ENCODE data around the gene NLN.

NLN gene

DNA sequence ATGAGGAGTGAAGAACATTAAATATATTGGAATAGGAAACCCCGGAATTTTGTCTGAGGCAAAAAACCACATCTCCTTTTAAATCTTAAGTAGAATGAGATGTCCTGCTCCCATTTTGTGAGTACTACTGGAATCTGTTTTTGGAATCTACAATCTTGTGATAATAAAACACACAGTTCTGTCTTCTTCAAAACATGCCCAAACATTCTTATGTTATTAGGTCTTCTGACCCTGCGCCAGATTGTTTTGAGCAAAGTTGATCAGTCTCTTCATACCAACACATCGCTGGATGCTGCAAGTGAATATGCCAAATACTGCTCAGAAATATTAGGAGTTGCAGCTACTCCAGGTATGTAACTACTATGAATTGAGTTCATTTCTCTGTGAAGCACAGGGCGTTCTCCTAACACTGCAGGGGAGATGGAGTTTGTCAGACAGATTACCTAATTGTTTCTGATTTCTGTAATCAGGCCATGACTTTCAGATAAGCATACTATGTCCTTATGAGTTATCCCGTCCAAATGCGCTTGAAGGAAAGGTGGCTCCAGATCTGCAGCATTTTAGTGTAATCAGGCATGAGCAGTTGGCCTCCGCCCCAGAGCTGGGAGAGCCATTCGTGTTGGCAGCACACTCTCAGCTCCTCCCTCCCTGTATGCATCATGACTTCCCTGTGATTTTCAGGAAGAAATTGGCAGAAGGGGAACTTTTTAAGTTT is 88.0 kb downstream of the NLN start:
- DNase-seq (ENCODE audit: low spot score): no peak

DNA sequence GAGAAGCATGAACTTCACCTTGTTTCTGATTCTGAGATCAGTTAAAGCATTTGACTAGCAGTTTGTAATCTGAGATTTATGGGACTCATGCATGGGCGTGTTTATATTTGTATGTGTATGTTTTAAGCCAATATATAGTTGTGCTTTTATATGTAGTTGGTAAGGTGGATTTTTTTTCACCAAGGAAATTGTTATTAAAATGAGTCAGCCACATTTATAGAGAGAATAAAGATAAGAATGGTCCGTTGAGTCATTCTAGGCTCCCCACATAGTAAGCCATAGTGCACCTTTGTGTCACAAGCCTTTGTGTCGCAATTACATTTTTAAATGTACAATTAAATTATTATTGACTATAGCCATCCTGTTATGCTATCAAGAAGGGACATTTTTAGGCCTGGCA is 89.0 kb downstream of the NLN start:
- DNase-seq (ENCODE audit: low spot score): no peak

DNA sequence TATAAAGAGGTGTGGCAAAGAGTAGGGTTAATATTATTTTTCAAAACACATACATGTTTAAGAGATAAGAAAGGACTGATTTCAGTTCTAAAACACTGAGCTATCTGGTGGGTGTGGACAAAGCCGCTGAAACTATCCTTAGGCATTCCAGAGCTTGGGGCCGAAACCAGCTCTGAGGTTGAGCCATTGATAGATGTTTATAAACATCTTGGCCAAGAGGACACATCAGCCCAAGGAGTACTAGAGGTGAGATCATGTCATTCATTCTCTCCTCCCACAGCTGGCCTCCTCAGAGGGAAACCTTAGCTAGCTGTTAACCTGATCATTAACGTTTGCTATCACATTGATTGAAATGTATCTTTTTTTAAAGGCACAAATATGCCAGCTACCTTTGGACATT is 89.9 kb downstream of the NLN start:
- DNase-seq (ENCODE audit: low spot score): no peak

DNA sequence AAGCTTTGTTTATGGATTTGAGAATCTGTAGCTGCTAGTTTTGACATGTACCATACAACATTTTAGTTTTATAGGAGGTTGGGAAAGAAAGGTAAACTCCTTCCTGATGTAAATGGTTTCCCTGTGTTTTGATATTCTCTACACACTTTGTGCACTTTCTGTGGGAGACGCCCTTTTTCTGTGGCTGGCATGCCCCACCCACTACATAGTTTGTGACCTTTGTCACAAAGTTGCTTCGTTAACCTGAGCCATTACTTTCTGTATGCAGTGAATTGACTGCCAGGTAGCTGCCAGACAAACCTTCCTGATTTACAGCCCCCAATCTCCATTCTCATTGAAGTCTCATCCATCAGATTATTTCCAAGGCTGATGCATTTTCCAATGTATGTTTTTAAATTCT is 90.6 kb downstream of the NLN start:
- DNase-seq (ENCODE audit: low spot score): no peak

DNA sequence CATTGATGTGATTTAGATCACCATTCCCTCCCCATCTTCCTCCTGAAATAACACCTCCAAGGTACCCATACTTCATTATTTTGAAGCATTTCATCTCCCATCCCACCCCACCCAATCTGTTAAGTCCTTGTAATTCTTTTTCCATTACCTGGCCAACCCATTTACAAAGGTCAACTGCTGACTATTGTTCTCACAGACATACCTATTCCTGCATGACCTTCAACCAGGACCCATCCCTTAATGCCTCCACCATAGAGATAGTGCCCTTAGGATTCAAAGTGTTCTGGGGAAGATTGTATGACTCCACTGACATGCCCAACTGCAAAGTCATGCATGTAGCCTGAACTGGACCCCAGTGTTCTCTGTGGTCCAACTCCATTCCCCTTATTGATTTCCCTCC is 91.2 kb downstream of the NLN start:
- DNase-seq (ENCODE audit: low spot score): no peak

DNA sequence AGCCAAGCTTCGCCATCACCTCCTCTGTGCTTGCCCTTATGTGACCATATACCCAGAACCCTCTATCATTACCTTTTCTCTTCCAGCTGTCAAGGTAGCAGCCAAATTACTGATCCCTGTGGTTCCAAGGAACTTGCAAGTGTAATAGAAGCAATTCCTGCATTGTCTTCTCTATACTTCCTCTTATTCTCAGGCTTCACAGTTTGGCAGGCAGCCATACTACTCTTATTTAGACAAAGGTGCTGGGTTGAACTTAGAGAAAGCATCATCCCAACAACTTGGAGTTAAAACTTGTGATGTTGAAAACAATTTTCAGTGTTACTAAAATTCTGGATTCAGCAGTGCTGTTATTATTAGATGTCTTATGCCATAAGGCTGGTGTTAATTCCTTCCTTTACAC is 93.2 kb downstream of the NLN start:
- no peak for DNase-seq (ENCODE audit: low spot score)

DNA sequence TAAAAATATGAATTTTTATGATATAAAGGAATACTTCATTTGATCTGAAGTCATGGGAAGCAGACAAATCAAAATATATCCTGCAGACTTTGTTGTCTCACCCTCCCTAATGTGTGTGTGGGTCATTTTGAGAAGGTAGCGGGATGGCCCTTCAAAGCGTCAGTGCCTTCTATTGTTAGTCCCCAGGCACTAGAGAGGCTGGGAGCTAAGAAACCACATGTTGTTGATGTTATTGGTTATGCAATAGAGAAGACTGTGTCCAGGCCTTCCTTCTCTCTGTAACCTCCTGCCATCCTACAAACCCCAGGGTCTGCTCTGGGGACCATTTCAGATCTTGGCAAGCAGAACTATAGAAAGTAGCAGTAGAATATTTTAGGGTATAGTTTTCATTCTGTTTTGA is 94.7 kb downstream of the NLN start:
- DNase-seq (ENCODE audit: low spot score): no peak

DNA sequence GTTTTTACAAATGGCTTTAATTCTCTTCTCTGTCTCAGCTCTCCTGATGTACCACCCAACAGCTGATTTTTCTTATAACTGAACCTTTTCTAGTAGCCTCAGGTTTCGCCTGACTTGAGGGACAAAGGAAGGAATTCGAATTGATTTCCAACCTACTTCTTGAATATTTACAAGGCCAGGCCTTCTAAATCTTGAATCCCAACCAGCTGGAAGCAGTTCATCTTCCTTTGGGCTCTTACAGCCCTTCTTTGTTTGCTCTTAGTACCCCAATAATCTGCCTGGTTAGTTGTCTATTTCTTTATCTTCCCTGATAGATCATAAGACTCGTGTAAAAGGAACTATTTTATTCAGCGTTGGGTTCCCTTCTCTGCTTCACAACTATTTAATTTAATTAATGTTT is 95.9 kb downstream of the NLN start:
- no peak for DNase-seq (ENCODE audit: low spot score)

DNA sequence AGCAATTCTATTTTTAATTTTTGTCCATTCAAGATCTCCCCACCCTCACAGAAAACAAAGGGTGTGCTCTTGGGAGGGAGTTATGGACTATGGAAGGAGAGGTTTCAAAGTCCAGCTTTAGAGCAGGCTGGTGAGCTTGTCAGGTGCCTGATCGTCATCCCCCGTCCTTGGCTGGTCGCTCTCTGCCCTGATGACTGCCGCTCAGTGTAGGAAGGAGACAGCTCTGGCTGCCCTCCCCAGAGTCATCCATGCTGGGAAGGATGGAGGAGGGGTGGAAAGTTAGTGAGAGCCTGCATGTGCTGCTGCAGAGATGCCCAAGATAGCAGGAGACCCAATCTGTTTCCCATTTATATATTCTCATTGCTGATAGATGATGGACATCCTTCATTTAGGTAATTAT is 96.6 kb downstream of the NLN start:
- DNase-seq (ENCODE audit: low spot score): no peak

DNA sequence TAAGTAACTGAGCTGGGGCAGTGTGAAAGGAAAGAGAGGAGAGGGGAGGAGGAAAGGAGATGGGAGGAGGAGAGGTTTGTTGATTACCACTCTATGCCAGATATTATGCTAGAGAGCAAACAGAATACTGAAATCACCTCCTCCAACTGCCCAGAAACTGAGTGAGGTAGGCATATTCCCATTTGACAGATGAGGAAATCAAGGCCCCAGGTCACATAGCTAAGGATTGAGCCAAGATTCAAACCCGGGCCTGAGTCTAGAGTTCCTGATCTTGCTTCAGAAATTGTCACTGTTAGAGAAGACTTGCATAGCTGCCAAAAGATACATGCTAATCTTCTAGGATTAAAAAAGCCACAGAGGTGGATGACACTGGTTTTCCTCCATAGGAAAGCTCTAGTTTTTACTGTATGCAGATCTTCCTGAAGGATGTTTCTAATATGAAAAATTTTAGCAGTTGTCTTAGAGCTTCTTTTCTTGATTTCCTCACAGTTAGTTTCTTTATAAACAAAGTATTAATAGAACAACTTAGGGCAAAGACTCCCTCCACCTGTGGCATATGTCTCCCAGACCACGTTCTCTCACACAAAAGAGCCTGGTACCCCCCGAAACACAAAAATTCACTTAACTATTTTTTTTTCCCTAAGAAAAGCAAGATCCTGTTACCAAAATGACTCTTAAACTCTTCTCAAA is 97.4 kb downstream of the NLN start:
- no peak for DNase-seq (ENCODE audit: low spot score)

DNA sequence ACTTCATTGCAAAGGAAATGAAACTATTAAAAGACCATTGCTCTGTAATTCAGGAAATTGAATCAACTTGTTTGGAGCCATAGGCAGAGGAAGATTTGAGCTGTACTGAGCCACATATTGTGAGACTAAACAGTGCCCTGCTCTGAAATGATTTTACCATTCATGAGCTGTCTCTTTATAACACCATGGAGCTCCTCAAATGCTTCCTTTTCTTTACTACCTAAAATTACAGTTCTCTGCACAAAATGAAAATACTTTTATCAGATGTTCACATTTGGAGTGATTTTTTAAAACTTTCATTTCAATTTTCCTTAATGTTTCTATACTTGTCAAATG is 97.9 kb downstream of the NLN start:
- no peak for DNase-seq (ENCODE audit: low spot score)

DNA sequence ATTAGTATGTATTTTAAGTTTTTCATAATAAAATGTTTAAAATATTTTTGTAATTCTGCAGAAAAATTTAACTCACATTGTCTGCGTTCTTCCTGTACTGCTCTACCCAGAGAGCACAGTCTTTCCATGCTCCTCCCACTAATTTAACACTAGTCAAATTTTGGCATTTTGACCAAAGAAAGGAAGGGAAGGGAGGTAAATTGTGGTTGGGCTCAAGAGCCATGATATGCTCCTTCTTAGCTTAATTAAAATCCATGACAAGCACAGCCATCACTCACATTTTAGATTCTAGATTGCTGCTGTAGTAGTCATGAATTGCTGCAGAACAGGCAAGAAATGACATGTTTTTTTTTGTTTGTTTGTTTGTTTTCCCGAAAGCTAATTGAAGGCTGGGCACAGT is 98.4 kb downstream of the NLN start:
- no peak for DNase-seq (ENCODE audit: low spot score)

DNA sequence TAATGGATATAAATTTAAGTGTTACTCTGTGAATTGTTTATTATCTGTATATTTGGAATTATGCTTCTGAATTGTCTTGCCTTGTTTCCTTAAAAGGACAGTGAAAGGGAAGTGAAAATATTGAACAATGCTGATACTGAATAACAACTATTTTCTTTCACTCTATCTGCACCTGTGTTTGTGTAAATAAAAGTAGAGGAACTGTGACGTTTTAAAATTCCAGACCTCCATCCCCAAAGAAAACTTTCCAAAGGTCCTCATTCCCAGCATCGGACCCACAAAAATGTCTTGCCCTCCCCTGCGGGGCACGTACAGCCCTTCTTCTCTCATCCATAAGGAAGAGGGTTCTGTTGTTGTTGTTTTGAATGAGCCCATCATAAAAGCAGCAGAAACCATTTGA is 100.0 kb downstream of the NLN start:
- DNase-seq (ENCODE audit: low spot score): no peak

DNA sequence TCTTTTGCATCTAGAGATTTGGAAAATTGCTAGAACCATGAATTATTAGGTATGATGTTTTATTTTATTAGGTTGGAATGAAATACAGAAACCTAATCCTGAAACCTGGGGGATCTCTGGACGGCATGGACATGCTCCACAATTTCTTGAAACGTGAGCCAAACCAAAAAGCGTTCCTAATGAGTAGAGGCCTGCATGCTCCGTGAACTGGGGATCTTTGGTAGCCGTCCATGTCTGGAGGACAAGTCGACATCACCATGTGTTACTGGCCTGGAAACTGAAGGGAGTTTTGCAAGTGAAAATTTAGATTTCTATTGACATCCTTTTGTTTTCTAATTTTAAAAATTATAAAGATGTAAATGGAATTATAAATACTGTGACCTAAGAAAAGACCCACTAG is 100.7 kb downstream of the NLN start:
- DNase-seq (ENCODE audit: low spot score): no peak

DNA sequence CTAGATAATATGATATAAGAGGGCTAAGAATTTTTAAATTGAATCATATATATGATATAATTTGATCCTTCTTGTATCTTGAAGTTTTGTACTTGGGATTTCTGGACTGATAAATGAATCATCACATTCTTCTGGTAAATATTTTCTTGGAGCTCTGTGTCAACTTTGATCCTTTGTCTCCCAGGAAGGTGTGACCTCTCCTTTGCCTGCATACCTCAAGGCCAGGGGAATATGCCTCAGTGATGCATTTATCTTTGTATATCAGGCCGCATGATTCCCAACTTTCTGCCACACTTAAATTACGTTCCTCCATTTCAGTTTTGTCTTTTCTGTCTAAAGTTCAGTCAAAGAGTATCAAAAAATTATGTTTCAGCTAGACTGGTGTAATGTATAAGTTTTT is 101.2 kb downstream of the NLN start:
- DNase-seq (ENCODE audit: low spot score): no peak

DNA sequence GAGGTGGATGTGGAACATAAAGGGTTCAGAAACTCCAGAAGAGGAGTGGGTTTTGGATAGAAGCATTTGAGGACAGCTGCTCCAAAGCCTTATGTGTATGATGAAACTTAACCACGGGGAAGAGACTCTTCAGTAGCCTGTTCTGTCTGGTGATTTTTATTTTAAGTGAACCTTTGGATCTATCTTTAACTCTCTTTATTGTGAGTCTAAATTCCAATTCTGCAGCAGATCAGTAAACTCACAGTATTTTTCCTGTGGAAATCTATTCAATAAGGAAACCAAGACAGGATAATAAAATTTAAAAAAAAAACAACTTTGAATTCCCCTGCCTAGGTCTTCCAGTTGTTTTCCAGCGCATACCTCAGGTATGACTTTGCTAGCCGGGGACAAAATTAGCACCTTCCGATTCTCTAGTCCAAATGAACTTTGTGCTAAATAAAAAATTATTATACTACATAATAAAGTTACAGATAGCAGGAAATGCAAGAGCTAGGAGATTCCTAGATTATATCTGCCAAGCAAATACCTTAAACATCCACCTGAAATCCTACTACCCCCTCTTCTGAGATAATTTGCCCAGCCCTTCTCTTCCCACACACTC is 101.9 kb downstream of the NLN start:
- no peak for DNase-seq (ENCODE audit: low spot score)

DNA sequence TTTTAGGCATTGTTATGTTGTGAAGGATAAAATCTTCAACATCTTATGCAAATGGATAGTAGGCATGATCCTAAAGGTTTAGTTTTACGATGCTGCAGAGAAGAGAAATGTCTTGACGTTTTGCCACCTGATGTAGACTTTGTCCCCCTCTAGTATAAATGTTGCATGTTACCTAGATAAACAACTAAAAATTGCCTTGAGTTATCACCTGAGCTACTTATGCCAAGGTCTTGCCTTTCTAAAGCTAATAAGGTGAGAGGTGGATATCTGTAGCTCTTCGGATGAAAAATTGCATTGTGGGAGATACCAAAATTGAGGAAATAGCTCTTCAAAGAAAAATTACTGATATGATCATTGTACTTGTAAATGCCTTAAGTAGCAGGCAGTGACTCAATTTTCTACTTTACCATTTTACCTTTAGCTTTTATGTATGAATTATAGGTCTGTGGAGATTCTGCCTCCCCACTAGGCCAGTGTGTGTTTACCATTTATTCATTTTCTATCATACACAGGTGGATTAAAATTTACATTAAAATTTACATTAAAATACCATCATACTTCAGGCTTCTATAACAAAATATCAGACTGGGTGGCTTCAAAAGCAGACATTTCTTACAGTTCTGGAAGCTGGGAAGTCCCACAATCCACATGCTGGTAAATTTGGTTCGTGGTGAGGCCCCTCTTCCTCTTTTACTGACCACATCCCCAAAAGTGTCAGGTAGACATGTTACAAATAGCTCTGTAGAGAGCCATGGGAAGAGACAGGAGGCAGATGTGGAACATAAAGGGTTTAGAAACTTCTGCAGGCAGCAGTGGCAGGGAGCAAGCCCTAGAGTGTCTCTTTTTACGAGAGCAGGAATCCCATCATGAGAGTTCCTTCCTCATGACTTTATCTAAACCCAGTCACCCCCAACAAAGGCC is 103.7 kb downstream of the NLN start:
- DNase-seq (ENCODE audit: low spot score): no peak

DNA sequence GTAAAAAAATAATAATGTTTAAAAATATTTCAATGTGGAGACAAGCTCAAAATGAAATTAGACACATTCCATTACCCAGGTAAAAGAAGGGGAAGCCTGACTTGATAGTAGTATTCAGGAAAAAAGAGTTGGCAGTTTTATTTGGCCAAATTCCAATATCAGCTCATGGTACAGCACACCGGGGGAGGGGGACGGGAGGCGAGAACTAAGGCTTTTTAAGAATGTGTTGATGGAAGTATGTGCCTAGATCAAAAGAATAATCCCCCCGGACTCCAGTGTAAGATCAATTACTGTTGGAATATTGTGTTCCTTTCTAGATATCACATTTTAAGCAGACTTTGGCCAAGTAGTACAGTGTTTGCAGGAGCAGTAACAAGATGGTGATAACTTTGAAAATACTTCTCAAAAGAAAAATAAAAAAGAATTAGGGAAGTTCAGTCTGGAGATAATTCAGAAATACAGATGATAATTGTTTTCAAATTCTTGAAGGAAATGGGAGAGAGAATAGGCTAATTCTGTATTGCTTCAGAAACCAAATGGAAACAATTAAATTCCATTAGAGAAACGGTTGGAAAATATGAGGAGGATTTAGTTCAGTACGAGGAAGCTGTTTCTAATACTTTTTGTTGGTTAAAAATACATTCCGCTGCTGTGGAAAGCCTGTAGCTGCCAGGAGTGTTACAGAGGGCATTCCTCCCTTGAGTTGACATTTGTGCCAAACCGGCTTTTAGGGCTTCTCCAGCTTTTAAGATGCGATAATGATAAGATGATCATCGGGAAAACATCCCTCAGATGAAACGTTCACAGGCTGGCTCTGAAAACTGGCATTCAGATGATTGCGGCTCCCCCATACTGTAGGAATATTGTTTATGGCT is 106.3 kb downstream of the NLN start:
- no peak for DNase-seq (ENCODE audit: low spot score)

DNA sequence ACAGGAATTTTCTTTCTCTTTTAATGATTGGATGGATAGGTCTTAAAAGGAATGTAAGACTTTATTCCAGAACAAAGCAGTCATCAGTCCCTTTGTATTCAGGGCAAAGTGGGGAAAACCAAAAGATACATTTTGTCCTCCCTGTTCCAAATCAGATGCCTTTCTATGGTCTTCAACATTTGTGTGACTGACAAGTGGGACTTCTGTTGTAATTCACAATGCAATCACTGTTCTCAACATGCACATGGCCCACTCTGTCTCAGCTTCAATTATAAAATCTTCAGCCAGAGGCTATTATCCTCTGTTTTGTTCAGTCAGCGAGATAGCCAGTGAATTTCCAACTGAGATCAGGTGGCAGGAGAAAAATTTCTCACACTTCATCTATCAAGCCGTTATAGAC is 108.9 kb downstream of the NLN start:
- no peak for DNase-seq (ENCODE audit: low spot score)

DNA sequence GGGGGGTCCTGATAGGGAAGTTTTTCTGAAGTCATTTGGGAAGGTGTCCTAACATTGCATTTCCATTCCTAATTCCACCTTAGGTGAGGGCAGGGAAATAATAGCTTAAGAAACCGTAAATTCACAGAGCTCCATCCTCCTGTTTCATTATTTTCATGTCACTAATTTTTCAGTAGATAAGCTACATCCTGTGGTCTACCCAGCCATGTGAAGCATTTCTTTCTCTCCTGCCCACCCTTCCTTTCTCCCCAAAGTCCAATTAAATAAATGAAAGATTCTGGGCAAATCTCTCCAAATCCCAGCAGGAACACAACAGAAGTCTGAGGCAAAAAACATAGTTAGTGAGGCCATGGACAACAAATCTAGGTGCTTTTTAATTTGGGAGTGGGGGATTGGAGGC is 109.3 kb downstream of the NLN start:
- no peak for DNase-seq (ENCODE audit: low spot score)

DNA sequence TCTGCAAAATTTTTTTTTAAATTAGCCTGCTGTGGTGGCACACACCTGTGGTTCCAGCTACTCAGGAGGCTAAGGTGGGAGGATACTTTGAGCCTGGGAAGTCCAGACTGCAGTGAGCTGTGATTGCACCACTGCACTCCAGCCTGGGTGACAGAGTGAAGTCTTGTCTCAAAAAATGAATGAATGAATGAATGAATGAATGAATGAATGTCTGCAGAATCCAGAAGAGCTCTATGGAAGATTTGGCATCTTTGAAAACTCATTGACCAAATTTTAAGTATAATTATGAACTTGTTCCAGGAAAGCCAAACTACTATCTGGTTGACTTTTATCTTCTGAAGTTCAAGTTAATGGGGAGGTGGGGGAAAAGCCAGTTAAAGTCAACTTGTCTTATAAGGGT is 110.1 kb downstream of the NLN start:
- DNase-seq (ENCODE audit: low spot score): no peak
